H1 (cell line): ENCODE results near the gene CTXN1. TPM values are rescaled to one million over a fixed set of nuclear protein-coding genes. Genes with fewer than 3 reads are reported as not detected.
"Not testable (repeated sequence)": the region's sequence is repeated elsewhere in the genome, so short reads cannot be mapped to it uniquely, and the experiment has no call there.

Source experiments
- CTCF ChIA-PET: fragments of 300-600 bp; sonication (Branson Sonifier 250); formaldehyde crosslinking; loops from one replicate; lab custom pipeline; 2021; ENCODE audit not compliant: partially characterized antibody; lab: Charles Lee
- POLR2A ChIA-PET: fragments of 300-600 bp; sonication (Branson Sonifier 250); formaldehyde crosslinking; loops from one replicate; lab custom pipeline; 2021; ENCODE audit warnings: inconsistent platforms; ENCODE audit not compliant: partially characterized antibody; lab: Charles Lee
- DNase-seq, 2 experiments: peaks; one replicate each; pipeline versions ENCODE4 v3.0.0 to v3.0.0-alpha.2; 2010 to 2022; ENCODE audit warnings: low spot score in 2 of 2, low read depth in 1 of 2, mixed read lengths in 1 of 2
- FAIRE-seq: peaks from 2 replicates; lab custom pipeline; 2011; peaks lifted over from hg19 to GRCh38; lab: Jason Lieb, UNC
- H2AFZ ChIP-seq: 2 replicates; pipeline ENCODE4 v1.8.1; 2012; ENCODE audit warnings: low read length, inconsistent platforms
- H2AK5ac ChIP-seq: 2 replicates; pipeline ENCODE4 v1.6.1; 2013; ENCODE audit warnings: low read depth, low read length
- H2BK120ac ChIP-seq: replicated peaks from 2 replicates; pipeline ENCODE3; 2013; ENCODE audit warnings: low read depth, low read length, inconsistent platforms
- H2BK12ac ChIP-seq: 2 replicates; pipeline ENCODE4 v1.6.1; 2013; ENCODE audit warnings: low read depth, low read length
- H2BK15ac ChIP-seq: 2 replicates; pipeline ENCODE4 v1.6.1; 2013; ENCODE audit warnings: low read length
- H2BK20ac ChIP-seq: 2 replicates; pipeline ENCODE4 v1.6.1; 2013; ENCODE audit warnings: low read length
- H2BK5ac ChIP-seq: 2 replicates; pipeline ENCODE4 v1.6.1; 2013; ENCODE audit warnings: low read depth, low read length
- H3K14ac ChIP-seq: 2 replicates; pipeline ENCODE4 v1.6.1; 2013; ENCODE audit warnings: inconsistent platforms; ENCODE audit not compliant: insufficient read length
- H3K18ac ChIP-seq: 2 replicates; pipeline ENCODE4 v1.6.1; 2013; ENCODE audit warnings: low read length; ENCODE audit errors: extremely low read depth
- H3K23ac ChIP-seq: 2 replicates; pipeline ENCODE4 v1.6.1; 2013; ENCODE audit warnings: inconsistent platforms; ENCODE audit not compliant: insufficient read length
- H3K23me2 ChIP-seq: 2 replicates; pipeline ENCODE4 v1.6.1; 2013; ENCODE audit warnings: low read depth, low read length
- H3K27ac ChIP-seq: 2 replicates; pipeline ENCODE4 v1.6.1; 2011; ENCODE audit warnings: low read depth, low read length, inconsistent platforms
- H3K27me3 ChIP-seq, 4 experiments: replicated peaks in 1 of 4; 1 replicate in 1 of 4; 2 replicates in 3 of 4; pipeline versions ENCODE4 v1.6.1 to v1.8.1; 2011 to 2013; ENCODE audit warnings: low read length in 3 of 4, mild to moderate bottlenecking in 3 of 4, inconsistent platforms in 2 of 4, mixed read lengths in 2 of 4, moderate library complexity in 1 of 4; ENCODE audit not compliant: control insufficient read depth in 3 of 4, insufficient read depth in 3 of 4; ENCODE audit errors: extremely low read depth in 1 of 4
- H3K36me3 ChIP-seq, 4 experiments: 2 replicates each; pipeline versions ENCODE4 v1.6.1 to v1.8.1; 2011 to 2013; ENCODE audit warnings: mild to moderate bottlenecking in 4 of 4, low read length in 3 of 4, moderate library complexity in 2 of 4, control low read depth in 1 of 4, inconsistent platforms in 1 of 4; ENCODE audit not compliant: insufficient read depth in 4 of 4, control insufficient read depth in 2 of 4
- H3K4ac ChIP-seq: replicated peaks from 2 replicates; pipeline ENCODE3; 2013; ENCODE audit warnings: low read length, low read depth, mixed read lengths, inconsistent platforms; ENCODE audit not compliant: insufficient read length
- H3K4me1 ChIP-seq, 4 experiments: replicated peaks in 1 of 4; 1 replicate in 1 of 4; 2 replicates in 3 of 4; pipeline versions ENCODE4 v1.6.1 to v1.8.1; 2011 to 2013; ENCODE audit warnings: low read length in 3 of 4, inconsistent platforms in 2 of 4, mixed read lengths in 1 of 4; ENCODE audit not compliant: insufficient read depth in 4 of 4, control insufficient read depth in 3 of 4
- H3K4me2 ChIP-seq, 2 experiments: 2 replicates each; pipeline versions ENCODE4 v1.6.1 to v1.8.1; 2011 to 2013; ENCODE audit warnings: low read depth in 2 of 2, low read length in 2 of 2, control low read depth in 1 of 2, inconsistent platforms in 1 of 2, mild to moderate bottlenecking in 1 of 2; ENCODE audit not compliant: insufficient read depth in 1 of 2
- H3K4me3 ChIP-seq, 4 experiments: fragments of 200-600, 300-600 bp in 1 of 4; sonication (generic), shearing (Covaris generic), sonication (Bioruptor Twin) in 1 of 4; 2 replicates each; pipeline versions ENCODE4 v1.5.1 to v1.8.1; 2011 to 2016; ENCODE audit warnings: low read length in 4 of 4, low read depth in 3 of 4, control low read depth in 2 of 4, inconsistent platforms in 2 of 4, mild to moderate bottlenecking in 2 of 4, mixed read lengths in 1 of 4, moderate library complexity in 1 of 4; ENCODE audit not compliant: insufficient read depth in 2 of 4; ENCODE audit errors: extremely low read depth in 1 of 4
- H3K56ac ChIP-seq: replicated peaks from 2 replicates; pipeline ENCODE3; 2013; ENCODE audit warnings: low read depth, mild to moderate bottlenecking, mixed read lengths, low read length, inconsistent platforms; ENCODE audit not compliant: insufficient read length
- H3K79me1 ChIP-seq: 2 replicates; pipeline ENCODE4 v1.6.1; 2013; ENCODE audit warnings: low read depth, low read length, control low read depth
- H3K79me2 ChIP-seq, 2 experiments: 2 replicates each; pipeline versions ENCODE4 v1.6.1 to v1.8.1; 2012 to 2013; ENCODE audit warnings: low read length in 2 of 2, mild to moderate bottlenecking in 2 of 2, inconsistent platforms in 1 of 2; ENCODE audit not compliant: insufficient read depth in 2 of 2, control insufficient read depth in 1 of 2
- H3K9ac ChIP-seq, 4 experiments: replicated peaks in 1 of 4; 1 replicate in 1 of 4; 2 replicates in 3 of 4; pipeline versions ENCODE4 v1.6.1 to v1.8.1; 2011 to 2013; ENCODE audit warnings: low read depth in 3 of 4, low read length in 3 of 4, control low read depth in 2 of 4, mild to moderate bottlenecking in 2 of 4, moderate library complexity in 2 of 4, inconsistent platforms in 1 of 4; ENCODE audit errors: extremely low read depth in 1 of 4
- H3K9me3 ChIP-seq, 2 experiments: 2 replicates each; pipeline versions ENCODE4 v1.6.1 to v1.8.1; 2012 to 2013; ENCODE audit warnings: mild to moderate bottlenecking in 2 of 2, moderate library complexity in 2 of 2, control low read depth in 1 of 2, inconsistent platforms in 1 of 2, low read depth in 1 of 2, low read length in 1 of 2, mixed read lengths in 1 of 2; ENCODE audit not compliant: insufficient read depth in 2 of 2
- H4K20me1 ChIP-seq, 2 experiments: replicated peaks in 1 of 2; 2 replicates each; pipeline versions ENCODE3 to v1.8.1; 2011 to 2013; ENCODE audit warnings: inconsistent platforms in 2 of 2, low read length in 2 of 2, mild to moderate bottlenecking in 1 of 2; ENCODE audit not compliant: insufficient read depth in 2 of 2, control insufficient read depth in 1 of 2
- H4K5ac ChIP-seq: 2 replicates; pipeline ENCODE4 v1.6.1; 2013; ENCODE audit warnings: low read length, low read depth, mixed read lengths, inconsistent platforms; ENCODE audit not compliant: insufficient read length
- H4K8ac ChIP-seq: 2 replicates; pipeline ENCODE4 v1.8.0; 2013; ENCODE audit warnings: mild to moderate bottlenecking, moderate library complexity, low read length, inconsistent platforms; ENCODE audit not compliant: insufficient read depth; ENCODE audit errors: extremely low read depth
- H4K91ac ChIP-seq: replicated peaks from 2 replicates; pipeline ENCODE3; 2013; ENCODE audit warnings: low read length, mixed read lengths, inconsistent platforms; ENCODE audit not compliant: insufficient read length
- WGBS, 2 experiments: shearing (Covaris generic) in 1 of 2; methylation state at CpG; one replicate each; pipeline versions ENCODE4 v1.1.6 to v1.1.7; 2013 to 2015; ENCODE audit warnings: low lambda C conversion rate in 2 of 2, mixed read lengths in 2 of 2, inconsistent platforms in 1 of 2, low coverage in 1 of 2, missing lambda C conversion rate in 1 of 2; ENCODE audit not compliant: insufficient replicate concordance in 2 of 2, insufficient coverage in 1 of 2, insufficient read length in 1 of 2; ENCODE audit errors: extremely low coverage in 1 of 2, missing lambda C conversion rate in 1 of 2; 5-methylcytosine and 5-hydroxymethylcytosine counted together
- polyA plus RNA-seq, 7 experiments: library from polyadenylated mRNA; depleted of rRNA in 3 of 7; stranded (reverse) in 5 of 7; unstranded in 2 of 7; fragments of >200 nt in 5 of 7; fragments of 200-250 nt in 2 of 7; gene quantifications; 1 replicate in 5 of 7; 2 replicates in 1 of 7; 4 replicates in 1 of 7; pipeline versions ENCODE4 v1.2.1 to v1.2.3, GENCODE V29; 2011 to 2013; ENCODE audit warnings: missing spikeins in 2 of 7, mixed read lengths in 2 of 7
- total RNA-seq: library from RNA; stranded (reverse); fragmentation: NEBNext Ultra II Directional; extraction: Animal tissue kit (Norgen Biotek cat#: 25700); gene quantifications from 2 replicates; pipeline ENCODE4 v1.2.1, GENCODE V29; 2021

The CTXN1 gene
- total and polyA plus RNA-seq, 2 of the 8 experiments (the other 6 are each of a cell fraction or from before 2014, with no cell fraction given), result 16.4 to 58.0 TPM

DNA sequence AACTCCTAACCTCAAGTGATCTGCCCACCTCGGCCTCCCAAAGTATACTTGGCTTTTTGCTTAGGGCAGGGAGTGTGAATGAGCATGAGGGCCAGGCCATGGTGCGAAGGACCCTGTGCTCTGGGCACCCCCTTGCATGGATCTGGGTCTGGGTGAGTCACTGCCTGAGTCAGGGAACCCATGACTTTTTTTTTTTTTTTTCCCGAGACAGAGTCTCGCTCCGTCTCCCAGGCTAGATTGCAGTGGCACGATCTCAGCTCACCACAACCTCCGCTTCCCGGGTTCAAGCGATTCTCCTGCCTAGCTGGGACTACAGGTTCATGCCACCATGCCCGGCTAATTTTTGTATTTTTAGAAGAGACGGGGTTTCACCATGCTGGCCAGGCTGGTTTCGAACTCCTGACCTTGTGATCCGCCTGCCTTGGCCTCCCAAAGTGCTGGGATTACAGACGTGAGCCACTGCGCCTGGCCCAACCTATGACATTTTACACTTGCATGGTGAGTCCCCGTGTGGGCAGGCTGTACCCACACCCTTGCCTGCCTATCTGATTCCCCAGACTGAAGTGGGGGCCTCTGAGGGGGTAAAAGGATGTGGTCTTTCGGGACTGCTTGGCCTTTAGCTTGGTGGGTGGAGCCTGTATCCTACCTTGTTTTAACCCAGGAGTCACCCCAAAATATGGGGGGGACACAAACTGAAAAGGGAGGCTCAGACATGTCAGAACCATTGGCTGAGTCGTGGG, 32.4 kb downstream of the CTXN1 start:
- not testable (repeated sequence) for H2BK15ac ChIP-seq, H3K79me2 ChIP-seq, H3K4me2 ChIP-seq, H3K36me3 ChIP-seq, H3K4me1 ChIP-seq, H3K79me1 ChIP-seq, H4K5ac ChIP-seq, FAIRE-seq, H2BK20ac ChIP-seq, H3K14ac ChIP-seq, H3K18ac ChIP-seq, H3K9me3 ChIP-seq, H3K9ac ChIP-seq, H2BK5ac ChIP-seq, H3K23me2 ChIP-seq, H3K27me3 ChIP-seq, H3K23ac ChIP-seq, H3K4me3 ChIP-seq, H4K8ac ChIP-seq, H2AK5ac ChIP-seq, DNase-seq, H3K27ac ChIP-seq, H3K4ac ChIP-seq, H3K56ac ChIP-seq, H2BK120ac ChIP-seq, H4K91ac ChIP-seq, H2BK12ac ChIP-seq, H4K20me1 ChIP-seq, H2AFZ ChIP-seq
- POLR2A ChIA-PET, result interaction anchor here (0.7 to 1.9 kb wide), 7 partner anchors 8 to 25 kb away, joined by 3 to 7 read pairs (median 4); partner anchors contain the start of gene MAP2K7
- CTCF ChIA-PET, result interaction anchor here (2.0 kb wide), 1 partner anchor 24 kb away, joined by 6 read pairs; no protein-coding TSS in a partner anchor
- 89% methylated on average over 18 of the region's 18 CpGs; no CpG with 5 or more reads in 1 of the 2 experiments for WGBS, 2 experiments
